Chondrocyte (in vitro differentiated cells): ENCODE results near the gene PAX2. TPM values are rescaled to one million over a fixed set of nuclear protein-coding genes. Genes with fewer than 3 reads are reported as not detected.

Experiments used
- DNase-seq: peaks from one replicate; pipeline ENCODE4 v3.0.0; 2021; ENCODE audit warnings: mixed read lengths, low spot score
- H3K27ac Mint-ChIP-seq: one replicate; pipeline ENCODE4 v1.8.0; 2021; ENCODE audit warnings: mild to moderate bottlenecking, moderate library complexity, mixed read lengths; ENCODE audit not compliant: unreplicated experiment
- H3K27me3 Mint-ChIP-seq: 2 replicates; pipeline ENCODE4 v1.8.0; 2021; ENCODE audit warnings: low read depth, mixed read lengths
- H3K36me3 Mint-ChIP-seq: 2 replicates; pipeline ENCODE4 v1.8.0; 2021; ENCODE audit warnings: low read depth, mixed read lengths
- H3K4me1 Mint-ChIP-seq: 2 replicates; pipeline ENCODE4 v1.8.0; 2021; ENCODE audit warnings: low read depth, mild to moderate bottlenecking, mixed read lengths
- H3K4me3 Mint-ChIP-seq: one replicate; pipeline ENCODE4 v1.8.0; 2021; ENCODE audit warnings: mild to moderate bottlenecking, moderate library complexity, mixed read lengths; ENCODE audit not compliant: unreplicated experiment
- H3K9me3 Mint-ChIP-seq: 2 replicates; pipeline ENCODE4 v1.8.0; 2021; ENCODE audit warnings: low read depth, mixed read lengths
- CTCF ChIP-seq: fragments of 200-600 bp; sonication (generic); IDR thresholded peaks from 2 replicates; pipeline ENCODE4 v1.5.0; 2021; ENCODE audit warnings: antibody characterized with exemption, mild to moderate bottlenecking, moderate library complexity
- total RNA-seq: library from RNA; stranded (reverse); gene quantifications from 3 replicates; pipeline ENCODE4 v1.2.1, GENCODE V29; 2021

Gene PAX2
- total RNA-seq, 1 donor from 2014 or later, result 0.62 TPM

- Mint-ChIP-seq H3K9me3 (no peaks in the 10 kb centered on the region), H3K4me1 (peaks cover 10% of the 10 kb centered on the region), H3K4me3 (peak overlapping the region; percentile 55), H3K27me3 (peaks cover 71% of the 10 kb centered on the region), H3K36me3 (peaks cover 5% of the 10 kb centered on the region), H3K27ac (no peak overlapping the region)
- no peak for TF ChIP-seq CTCF
- DNase-seq, result no peak
Observed at GRCh38 chr10:100713049-100713858, 32.1 kb upstream of the PAX2 start.

GRCh38 chr10:100713859-100714565 is 31.4 kb upstream of the PAX2 start:
- TF ChIP-seq CTCF, result no peak
- Mint-ChIP-seq H3K9me3 (no peaks in the 10 kb centered on the region), H3K4me3 (peak overlapping the region; percentile 32), H3K4me1 (peaks cover 10% of the 10 kb centered on the region), H3K36me3 (peaks cover 5% of the 10 kb centered on the region), H3K27me3 (peaks cover 72% of the 10 kb centered on the region), H3K27ac (no peak overlapping the region)
- DNase-seq, result no peak

- H3K4me3 Mint-ChIP-seq, result no peak overlapping the region
- no peak overlapping the region for H3K27ac Mint-ChIP-seq
- peaks cover 70% of the 10 kb centered on the region for H3K27me3 Mint-ChIP-seq
- H3K4me1 Mint-ChIP-seq, result peaks cover 10% of the 10 kb centered on the region
- H3K9me3 Mint-ChIP-seq, result no peaks in the 10 kb centered on the region
- H3K36me3 Mint-ChIP-seq, result peaks cover 5% of the 10 kb centered on the region
- no peak for DNase-seq
- TF ChIP-seq CTCF, result no peak
Observed at GRCh38 chr10:100714566-100714950, 30.8 kb upstream of the PAX2 start.

GRCh38 chr10:100715101-100715444 is 30.3 kb upstream of the PAX2 start:
- no peak for TF ChIP-seq CTCF
- Mint-ChIP-seq H3K9me3 (no peaks in the 10 kb centered on the region), H3K27ac (no peak overlapping the region), H3K27me3 (peaks cover 70% of the 10 kb centered on the region), H3K4me1 (peaks cover 10% of the 10 kb centered on the region), H3K36me3 (peaks cover 5% of the 10 kb centered on the region), H3K4me3 (peak overlapping the region; percentile 52)
- no peak for DNase-seq

GRCh38 chr10:100715445-100716385 is 29.7 kb upstream of the PAX2 start:
- peaks cover 7% of the 10 kb centered on the region for H3K4me1 Mint-ChIP-seq
- DNase-seq, result no peak
- no peaks in the 10 kb centered on the region for H3K9me3 Mint-ChIP-seq
- no peak overlapping the region for H3K27ac Mint-ChIP-seq
- TF ChIP-seq CTCF, result no peak
- H3K36me3 Mint-ChIP-seq, result peaks cover 5% of the 10 kb centered on the region
- H3K4me3 Mint-ChIP-seq, result peak overlapping the region; percentile 52
- H3K27me3 Mint-ChIP-seq, result peaks cover 72% of the 10 kb centered on the region
